Astrocyte of the cerebellum (primary cell): ENCODE results near the gene SPEF1.

Source experiments
- DNase-seq: peaks from one replicate; pipeline ENCODE4 v3.0.0-alpha.2; 2011; ENCODE audit warnings: low read depth
- H3K4me3 ChIP-seq: 2 replicates; pipeline ENCODE4 v1.5.1; 2011; ENCODE audit warnings: mild to moderate bottlenecking, low read depth, low read length, moderate library complexity
- in situ Hi-C: cut with HindIII; loops from 2 replicates; pipeline ENCODE4 v1.10.0; 2017; ENCODE audit warnings: low sequenced_read_pairs
- TF ChIP-seq, protein P1 (sequence below): IDR thresholded peaks from 2 replicates; pipeline ENCODE4 v1.5.1; 2012; ENCODE audit warnings: low read length, low read depth, moderate library complexity, mild to moderate bottlenecking; ENCODE audit errors: missing control alignments

SPEF1 gene

DNA sequence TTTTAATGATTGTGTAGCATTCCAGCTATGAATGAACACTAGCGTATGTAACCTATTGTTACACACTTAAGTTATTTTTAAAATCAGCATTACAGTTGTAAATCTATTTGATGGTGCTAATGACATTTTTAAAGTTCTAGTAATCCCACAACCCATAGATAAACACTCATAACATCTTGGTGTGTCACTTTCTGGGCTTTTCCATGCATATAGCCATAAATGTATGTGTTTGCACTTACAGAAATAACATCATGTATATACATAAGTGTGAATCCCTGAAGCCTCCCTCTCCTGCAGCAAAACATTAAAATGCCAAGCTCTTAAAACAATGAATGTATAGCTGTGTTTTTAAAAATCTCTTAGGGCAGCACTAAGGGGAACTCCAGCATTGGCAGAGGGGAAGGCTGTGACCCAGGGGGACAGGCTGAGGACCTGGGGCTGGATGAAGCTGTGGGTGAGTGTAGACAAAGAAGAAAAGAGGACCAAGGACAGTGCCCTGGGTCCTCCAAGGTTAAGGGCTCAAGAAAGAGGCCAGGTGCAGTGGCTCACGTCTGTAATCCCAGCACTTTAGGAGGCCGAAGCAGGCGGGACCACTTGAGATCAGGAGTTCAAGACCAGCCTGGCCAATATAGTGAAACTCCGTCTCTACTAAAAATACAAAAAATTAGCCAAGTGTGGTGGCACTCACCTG, 6.2 kb upstream of the SPEF1 start:
- TF ChIP-seq, protein P1, sequence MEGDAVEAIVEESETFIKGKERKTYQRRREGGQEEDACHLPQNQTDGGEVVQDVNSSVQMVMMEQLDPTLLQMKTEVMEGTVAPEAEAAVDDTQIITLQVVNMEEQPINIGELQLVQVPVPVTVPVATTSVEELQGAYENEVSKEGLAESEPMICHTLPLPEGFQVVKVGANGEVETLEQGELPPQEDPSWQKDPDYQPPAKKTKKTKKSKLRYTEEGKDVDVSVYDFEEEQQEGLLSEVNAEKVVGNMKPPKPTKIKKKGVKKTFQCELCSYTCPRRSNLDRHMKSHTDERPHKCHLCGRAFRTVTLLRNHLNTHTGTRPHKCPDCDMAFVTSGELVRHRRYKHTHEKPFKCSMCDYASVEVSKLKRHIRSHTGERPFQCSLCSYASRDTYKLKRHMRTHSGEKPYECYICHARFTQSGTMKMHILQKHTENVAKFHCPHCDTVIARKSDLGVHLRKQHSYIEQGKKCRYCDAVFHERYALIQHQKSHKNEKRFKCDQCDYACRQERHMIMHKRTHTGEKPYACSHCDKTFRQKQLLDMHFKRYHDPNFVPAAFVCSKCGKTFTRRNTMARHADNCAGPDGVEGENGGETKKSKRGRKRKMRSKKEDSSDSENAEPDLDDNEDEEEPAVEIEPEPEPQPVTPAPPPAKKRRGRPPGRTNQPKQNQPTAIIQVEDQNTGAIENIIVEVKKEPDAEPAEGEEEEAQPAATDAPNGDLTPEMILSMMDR, result no peak

DNA sequence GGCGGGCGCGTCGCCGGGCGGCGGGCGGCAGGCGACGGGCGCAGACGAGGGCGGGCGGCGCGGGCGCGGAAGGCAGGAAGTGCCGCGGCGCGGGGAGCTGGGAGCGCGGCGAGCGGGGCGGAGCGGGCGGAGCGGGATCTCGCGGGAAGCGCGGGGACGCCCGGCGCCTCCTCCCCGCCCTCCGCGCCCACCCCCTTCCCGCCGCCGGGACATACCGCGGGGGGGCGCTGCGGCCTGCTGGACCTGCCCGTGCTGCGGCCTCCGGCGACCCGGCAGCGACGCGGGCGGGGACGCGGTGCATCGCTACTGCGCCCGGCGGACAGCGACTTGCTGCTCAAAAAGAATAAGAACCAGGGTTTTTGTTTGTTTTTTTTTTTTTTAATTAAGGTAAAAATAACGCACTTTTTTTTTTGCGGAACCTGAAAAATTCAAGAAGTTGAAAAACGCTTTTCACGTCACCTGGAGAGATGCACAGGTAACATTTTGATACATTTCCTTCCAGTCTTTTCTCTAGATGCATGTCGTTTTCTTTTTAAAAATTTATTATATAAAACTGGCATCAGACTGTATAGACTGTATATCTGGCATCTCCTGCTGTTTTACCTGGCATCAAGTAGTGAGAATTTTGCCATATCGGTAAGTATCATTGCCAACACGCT, 5.5 kb upstream of the SPEF1 start, which contains the start of gene CENPB:
TSS of gene CENPB (minus strand) at position 76 of the 659 bp plus-strand sequence. CDS start 257 bp downstream, outside the sequence.
- DNase-seq, result no peak
- TF ChIP-seq, protein P1, result peak; percentile 64
- H3K4me3 ChIP-seq, result peak within 1 kb of the TSS; percentile 47
- in situ Hi-C loops, result no loop called here

More for the DNA sequence above, 6.2 kb upstream of the SPEF1 start:
- in situ Hi-C loops, result no loop called here
- peak overlapping the region; percentile 41 for H3K4me3 ChIP-seq
- DNase-seq, result no peak

DNA sequence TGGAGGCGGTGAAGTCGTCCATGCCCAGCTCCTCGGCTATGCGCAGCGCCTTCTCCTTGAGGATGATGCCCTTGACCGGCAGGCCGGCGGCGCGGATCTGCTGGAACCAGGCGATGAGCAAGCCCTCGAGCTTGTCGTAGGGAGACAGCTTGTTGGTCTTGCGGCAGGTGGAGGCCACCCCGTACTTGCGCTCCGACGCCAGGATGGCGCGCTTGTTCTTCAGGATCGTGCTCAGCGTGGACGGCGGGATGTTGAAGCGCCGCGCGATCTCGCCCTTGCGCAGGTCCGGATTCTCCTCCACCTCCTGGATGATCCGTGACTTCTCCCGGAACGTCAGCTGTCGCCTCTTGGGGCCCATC, 4.9 kb upstream of the SPEF1 start:
- no peak for DNase-seq
- in situ Hi-C loops, result no loop called here
- H3K4me3 ChIP-seq, result peak overlapping the region; percentile 47
- TF ChIP-seq, protein P1, result no peak

DNA sequence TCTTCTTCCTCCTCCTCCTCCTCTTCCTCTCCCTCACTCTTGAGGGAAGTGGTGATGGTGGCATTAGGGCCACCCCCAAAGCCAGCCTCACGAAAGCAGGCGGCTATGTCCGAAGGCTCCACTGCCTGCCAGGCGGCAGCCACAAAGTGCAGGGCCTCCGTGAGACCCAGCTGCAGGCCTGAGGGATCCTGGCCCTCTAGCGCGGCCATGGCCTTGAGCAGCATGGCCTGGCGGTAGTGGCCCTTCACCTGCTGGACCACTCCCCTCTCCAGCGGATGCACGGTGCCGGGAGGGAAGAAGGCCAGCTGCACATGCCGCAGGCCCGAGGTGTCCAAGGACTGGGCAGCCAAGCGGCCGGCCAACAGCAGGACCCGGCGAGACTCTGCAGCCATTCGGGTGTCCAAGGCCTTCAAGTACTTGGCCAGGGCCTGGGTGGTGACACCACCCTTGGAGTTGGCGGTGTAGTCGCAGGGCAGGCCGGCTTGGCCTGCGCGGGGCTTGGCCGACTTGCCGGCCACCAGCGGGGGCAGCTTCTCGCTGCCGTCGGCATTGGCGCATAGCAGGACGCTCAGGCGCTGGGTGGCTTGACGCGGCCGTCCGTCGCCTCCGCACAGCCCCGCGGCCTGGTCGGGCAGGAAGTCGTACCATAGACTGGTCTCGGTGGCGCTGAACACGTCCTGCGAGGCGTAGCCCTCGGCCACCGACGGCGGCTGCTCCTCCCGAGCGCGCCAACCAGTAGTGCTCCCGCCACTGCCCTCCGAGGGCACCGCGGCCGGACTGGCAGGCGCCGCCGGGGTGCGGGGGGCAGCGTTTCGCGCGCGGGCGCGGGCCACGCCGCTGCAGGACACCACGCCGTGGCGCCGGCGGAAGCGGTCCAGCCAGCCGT, 4.2 kb upstream of the SPEF1 start:
- no peak for DNase-seq
- TF ChIP-seq, protein P1, result no peak
- peak overlapping the region; percentile 47 for H3K4me3 ChIP-seq
- in situ Hi-C loops, result no loop called here

DNA sequence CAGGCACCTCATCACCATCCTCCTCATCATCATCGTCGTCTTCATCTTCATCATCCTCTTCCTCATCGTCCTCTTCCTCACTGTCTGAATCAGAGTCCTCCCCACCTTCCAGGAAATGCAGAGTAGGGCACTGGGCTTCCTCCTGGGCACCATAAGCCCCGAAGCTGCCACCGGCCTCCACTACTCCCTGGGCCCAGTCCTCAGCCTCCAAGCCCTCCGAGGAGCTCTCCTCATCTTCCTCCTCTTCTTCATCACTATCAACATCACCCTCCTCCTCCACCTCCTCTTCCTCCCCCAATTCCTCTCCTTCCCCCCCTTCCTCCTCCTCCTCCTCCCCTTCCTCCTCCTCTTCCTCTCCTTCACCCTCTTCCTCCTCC, 3.6 kb upstream of the SPEF1 start:
- H3K4me3 ChIP-seq, result peak overlapping the region; percentile 47
- TF ChIP-seq, protein P1, result no peak
- in situ Hi-C loops, result no loop called here
- no peak for DNase-seq

DNA sequence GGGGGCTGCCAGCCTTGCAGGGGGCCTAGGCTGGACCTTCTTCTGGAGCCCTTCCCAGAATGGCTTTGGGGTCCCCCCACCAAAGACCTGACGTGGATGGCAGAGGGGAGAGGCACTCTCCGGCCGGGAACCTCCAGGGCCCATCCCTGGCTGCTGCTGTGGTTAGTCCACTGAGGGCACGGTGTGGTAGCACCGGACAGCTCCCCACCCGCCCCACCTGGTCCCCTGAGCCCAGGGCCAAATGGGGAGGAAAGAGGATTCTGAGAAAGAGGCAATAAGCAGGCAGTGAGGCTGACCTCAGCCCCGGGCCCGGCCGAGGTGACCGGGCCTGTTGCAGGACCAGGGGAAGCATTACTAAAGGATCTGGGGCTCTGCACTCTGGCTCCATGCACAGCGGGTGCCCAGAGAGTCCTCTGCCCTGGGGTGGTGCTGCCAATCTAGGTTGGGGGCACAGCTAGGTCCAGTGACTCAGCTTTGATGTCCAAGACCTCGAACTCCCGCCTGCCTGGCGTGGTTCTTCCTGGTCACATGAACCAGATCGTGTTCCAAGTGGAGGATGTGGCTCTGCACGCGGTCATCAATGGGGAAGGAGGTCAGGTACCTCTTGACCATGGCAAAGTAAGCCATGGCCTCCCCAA, 3.1 kb upstream of the SPEF1 start:
- in situ Hi-C loops, result no loop called here
- H3K4me3 ChIP-seq, result peak overlapping the region; percentile 47
- TF ChIP-seq, protein P1, result no peak
- DNase-seq, result no peak
